Measurements from ENCODE around the gene GPR152.

GPR152 gene

DNA sequence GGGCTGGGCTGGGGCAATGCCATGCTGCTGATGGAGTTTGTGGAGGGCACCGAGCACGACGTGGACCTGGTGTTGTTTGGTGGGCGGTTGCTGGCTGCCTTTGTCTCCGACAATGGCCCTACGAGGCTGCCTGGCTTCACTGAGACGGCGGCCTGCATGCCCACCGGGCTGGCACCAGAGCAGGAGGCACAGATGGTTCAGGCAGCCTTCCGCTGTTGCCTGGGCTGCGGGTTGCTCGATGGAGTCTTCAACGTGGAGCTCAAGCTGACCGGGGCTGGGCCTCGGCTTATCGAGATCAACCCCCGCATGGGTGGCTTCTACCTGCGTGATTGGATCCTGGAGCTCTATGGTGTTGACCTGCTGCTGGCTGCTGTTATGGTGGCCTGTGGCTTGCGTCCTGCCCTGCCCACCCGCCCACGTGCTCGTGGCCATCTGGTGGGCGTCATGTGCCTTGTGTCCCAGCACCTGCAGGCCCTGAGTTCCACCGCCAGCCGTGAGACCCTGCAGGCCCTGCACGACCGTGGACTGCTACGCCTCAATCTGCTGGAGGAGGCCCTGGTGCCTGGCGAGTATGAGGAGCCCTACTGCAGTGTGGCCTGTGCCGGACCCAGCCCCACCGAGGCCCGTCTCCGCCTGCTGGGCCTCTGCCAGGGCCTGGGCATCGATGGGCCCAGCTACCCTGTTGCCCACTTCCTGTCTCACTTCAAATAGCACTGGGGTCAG, 28.5 kb downstream of the GPR152 start:
- DNase-seq (ENCODE audit: low read depth) = no peak

DNA sequence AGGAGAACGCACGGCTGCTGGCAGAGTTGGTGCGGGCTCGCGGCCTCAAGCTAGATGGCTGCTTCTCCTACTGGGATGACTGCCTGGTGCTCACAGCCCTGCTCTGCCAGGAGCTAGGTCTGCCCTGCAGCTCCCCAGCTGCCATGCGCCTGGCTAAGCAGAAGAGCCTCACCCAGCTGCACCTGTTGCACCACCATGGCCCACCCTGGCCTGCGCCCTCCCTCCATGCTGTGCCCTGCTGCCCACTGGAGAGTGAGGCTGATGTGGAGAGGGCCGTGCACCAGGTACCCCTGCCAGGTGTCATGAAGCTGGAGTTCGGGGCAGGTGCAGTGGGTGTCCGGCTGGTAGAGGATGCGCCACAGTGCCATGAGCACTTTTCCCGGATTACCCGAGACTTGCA, 29.1 kb downstream of the GPR152 start:
- DNase-seq (ENCODE audit: low read depth) = no peak

- no peak for DNase-seq (ENCODE audit: low read depth)
These were observed 29.6 kb downstream of the GPR152 start for GRCh38 chr11:67422891-67423290.

DNA sequence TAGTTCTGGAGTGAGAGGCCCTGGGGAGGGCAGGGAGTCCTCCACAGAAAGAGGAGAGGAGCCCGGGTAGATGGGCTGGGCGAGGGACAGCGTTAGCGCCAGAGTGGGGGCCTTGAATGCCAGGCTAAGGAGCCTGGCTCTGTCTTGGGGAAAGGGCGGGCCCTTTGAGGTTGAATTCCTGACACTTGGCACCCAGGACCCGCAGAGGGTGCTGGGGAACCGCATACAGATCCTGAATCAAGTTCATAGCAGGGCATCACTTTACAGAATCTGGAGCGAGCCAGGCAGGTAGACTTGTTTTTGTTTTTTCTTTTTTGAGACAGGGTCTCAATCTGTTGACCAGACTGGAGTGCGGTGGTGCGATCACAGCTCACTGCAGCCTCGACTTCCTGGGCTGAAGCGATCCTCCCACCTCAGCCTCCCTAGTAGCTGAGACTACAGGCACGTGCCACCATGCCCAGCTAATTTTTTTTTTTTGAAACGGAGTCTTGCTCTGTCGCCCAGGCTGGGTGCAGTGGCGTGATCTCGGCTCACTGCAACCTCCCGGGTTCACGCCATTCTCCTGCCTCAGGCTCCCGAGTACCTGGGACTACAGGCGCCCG, 31.0 kb downstream of the GPR152 start:
- no peak for DNase-seq (ENCODE audit: low read depth)

DNA sequence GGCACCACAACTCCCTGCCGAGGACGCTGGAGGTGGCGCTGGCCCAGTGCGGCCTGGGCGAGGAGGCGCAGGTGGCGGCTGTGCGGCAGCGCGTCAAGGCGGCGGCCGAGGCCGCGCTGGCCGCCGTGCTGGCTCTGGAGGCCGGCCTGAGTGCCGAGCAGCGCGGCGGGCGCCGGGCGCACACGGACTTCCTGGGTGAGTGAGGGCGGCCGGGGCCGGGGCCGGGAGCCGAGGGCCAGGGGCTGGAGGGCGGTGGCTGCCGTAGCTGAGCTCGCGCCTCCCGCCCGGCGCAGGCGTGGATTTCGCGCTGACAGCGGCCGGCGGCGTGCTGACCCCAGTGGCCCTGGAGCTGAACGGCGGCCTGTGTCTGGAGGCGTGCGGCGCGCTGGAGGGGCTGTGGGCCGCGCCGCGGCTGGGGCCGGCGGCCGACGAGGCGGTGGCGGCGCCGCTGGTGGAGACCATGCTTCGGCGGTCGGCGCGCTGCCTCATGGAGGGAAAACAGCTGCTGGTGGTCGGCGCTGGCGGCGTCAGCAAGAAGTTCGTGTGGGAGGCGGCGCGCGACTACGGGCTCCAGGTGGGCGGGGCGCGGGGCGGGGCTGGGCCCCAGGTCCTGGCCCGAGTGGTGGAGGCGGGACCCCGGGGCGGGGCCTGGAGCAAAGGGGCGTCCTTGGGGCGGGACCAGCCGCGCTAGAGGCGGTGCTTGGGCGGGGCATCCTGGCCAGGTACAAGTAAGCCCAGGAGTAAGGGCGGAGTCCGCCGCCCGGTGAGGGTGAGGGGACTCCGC, 31.7 kb downstream of the GPR152 start:
- DNase-seq (ENCODE audit: low read depth) = peak; percentile 97

- DNase-seq (ENCODE audit: low read depth) = no peak
These were observed 32.3 kb downstream of the GPR152 start for GRCh38 chr11:67420147-67420645.

- DNase-seq (ENCODE audit: low read depth) = no peak
These were observed 33.0 kb downstream of the GPR152 start for GRCh38 chr11:67419325-67420049.

- DNase-seq (ENCODE audit: low read depth) = no peak
These were observed 33.9 kb downstream of the GPR152 start for GRCh38 chr11:67418476-67419281.

- DNase-seq (ENCODE audit: low read depth) = no peak
These were observed 35.1 kb downstream of the GPR152 start for GRCh38 chr11:67417425-67417824.

- peak; percentile 69 for DNase-seq (ENCODE audit: low read depth)
These were observed 35.9 kb downstream of the GPR152 start for GRCh38 chr11:67416416-67417335.

- DNase-seq (ENCODE audit: low read depth) = no peak
These were observed 36.8 kb downstream of the GPR152 start, which contains the start of gene CARNS1 for GRCh38 chr11:67415501-67416304. CARNS1 (plus strand) TSS chr11:67415678; CDS start chr11:67416200, 522 bp downstream.

DNA sequence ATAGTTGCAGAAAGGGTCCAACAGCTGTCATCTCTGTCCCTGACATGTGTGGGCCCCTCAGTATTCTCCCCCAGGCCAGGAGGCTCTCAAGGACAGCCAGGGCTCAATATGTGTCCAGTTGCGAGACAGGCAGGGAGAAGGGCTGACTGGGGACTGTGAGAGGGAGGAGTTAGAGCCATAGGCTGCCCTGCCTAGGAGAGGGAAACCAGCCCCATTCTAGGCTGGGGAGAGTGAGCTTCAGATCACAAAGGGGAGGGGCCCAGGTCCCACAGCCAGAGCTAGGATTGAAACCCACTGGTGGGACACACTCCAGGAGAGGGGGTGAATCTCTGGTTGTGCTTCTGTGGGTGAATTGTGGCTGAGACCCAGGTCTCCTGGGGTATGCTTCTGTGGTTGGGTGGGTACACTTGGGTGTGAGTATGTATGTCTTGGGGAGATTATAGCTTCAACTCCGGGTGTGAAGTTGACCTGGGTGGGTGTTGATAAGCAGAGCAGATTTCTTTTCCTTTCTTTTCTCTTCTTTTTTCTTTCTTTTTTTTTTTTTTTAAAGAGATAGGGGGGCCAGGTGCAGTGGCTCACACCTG, 39.2 kb downstream of the GPR152 start:
- DNase-seq (ENCODE audit: low read depth) = no peak

DNA sequence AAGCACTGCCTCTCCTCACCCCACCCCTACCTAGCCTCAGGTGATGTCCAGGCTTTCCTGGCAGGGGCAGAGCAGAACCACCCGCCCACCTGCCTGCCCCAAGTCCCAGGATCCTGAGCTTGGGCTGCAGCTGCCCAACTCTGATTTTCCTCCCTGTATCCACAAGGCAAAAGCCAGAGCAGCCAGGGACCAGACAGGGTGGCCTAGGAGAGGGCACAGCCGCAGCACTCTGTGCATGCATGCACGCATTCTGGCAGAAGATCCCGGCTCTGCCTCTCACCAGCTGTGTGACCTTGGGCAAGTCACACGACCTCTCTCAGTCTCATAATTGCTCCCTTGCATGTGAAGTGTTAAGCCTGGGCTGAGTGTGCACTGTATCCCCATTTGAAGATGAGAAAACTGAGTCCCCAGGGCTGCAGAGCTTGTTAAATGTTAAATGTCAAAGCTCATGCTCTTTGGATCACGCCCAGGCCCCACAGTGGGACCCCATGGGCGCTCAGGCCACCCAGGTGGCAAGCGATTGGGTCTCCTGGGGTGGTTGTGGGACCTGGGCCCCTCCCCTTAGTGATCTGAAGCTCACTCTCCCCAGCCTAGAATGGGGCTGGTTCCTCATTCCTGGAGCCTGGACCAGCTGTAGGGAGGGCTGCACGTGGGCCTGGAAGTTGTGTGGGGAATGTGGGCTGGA, 39.9 kb downstream of the GPR152 start:
- DNase-seq (ENCODE audit: low read depth) = no peak

- no peak for DNase-seq (ENCODE audit: low read depth)
These were observed 40.8 kb downstream of the GPR152 start for GRCh38 chr11:67411785-67412152.

- no peak for DNase-seq (ENCODE audit: low read depth)
These were observed 41.3 kb downstream of the GPR152 start for GRCh38 chr11:67410984-67411784.

DNA sequence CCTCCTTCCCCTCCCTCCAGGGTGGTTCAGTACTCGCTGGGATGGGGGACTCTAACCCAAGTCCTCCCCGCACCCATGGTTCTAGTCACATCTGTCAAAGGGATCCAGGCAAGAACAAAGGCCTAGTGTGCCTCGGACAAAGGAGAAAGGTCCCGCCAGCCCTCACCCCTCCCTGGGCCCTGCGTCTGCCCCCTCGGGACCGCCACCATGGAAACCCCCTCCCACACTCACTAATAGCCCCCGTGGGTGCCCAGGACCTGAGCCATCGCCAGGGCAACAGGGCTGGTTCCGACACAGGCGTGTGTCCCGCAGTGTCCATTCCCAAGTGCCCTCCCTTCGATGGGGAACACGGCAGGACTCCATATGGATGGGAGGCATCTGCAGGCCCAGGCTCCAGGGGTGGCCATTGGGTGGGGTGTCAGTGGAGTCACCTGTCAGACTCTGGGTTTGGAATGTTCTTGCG, 42.1 kb downstream of the GPR152 start:
- no peak for DNase-seq (ENCODE audit: low read depth)

- DNase-seq (ENCODE audit: low read depth) = no peak
These were observed 42.7 kb downstream of the GPR152 start for GRCh38 chr11:67409781-67410368.

All from stimulated activated CD8-positive, alpha-beta memory T cell treated with anti-CD3 and anti-CD28 coated beads, Interleukin-12 subunit alpha, Interleukin-12 subunit beta, amount 100 ng/mL, for 1 hour (primary cell).